NCI-H748 (cell line): Measurements from ENCODE around the gene MAGI1.
A peak's percentile ranks its signal among the peaks of the same experiment; 100 is the strongest.
"Not testable (repeated sequence)": the region's sequence is repeated elsewhere in the genome, so short reads cannot be mapped to it uniquely, and the experiment has no call there.

ENCODE experiments used
- DNase-seq: peaks from one replicate; lab custom pipeline; 2025; ENCODE audit not compliant: unreplicated experiment; lab: John Stamatoyannopoulos, UW

Gene MAGI1

DNA sequence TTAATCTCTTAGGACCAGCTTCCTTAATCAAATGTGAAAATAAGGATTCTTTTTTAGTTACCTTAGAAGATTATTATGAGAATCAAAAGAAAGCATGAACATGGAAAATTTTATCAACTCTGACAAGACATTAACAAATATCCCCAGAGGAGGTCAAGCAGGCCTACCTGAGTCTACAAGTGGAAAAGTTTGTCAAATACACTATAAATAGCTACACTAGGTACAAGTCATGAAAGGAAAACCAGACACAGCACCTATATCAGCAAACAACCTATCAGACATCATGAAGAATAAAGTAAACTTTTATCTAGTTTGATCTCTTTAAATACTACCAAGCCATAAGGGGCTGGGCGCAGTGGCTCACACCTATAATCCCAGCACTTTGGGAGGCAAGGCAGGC is 126.1 kb downstream of the MAGI1 start:
- DNase-seq = no peak

GRCh38 chr3:65908588-65908987 is 130.1 kb downstream of the MAGI1 start:
- no peak for DNase-seq

DNA sequence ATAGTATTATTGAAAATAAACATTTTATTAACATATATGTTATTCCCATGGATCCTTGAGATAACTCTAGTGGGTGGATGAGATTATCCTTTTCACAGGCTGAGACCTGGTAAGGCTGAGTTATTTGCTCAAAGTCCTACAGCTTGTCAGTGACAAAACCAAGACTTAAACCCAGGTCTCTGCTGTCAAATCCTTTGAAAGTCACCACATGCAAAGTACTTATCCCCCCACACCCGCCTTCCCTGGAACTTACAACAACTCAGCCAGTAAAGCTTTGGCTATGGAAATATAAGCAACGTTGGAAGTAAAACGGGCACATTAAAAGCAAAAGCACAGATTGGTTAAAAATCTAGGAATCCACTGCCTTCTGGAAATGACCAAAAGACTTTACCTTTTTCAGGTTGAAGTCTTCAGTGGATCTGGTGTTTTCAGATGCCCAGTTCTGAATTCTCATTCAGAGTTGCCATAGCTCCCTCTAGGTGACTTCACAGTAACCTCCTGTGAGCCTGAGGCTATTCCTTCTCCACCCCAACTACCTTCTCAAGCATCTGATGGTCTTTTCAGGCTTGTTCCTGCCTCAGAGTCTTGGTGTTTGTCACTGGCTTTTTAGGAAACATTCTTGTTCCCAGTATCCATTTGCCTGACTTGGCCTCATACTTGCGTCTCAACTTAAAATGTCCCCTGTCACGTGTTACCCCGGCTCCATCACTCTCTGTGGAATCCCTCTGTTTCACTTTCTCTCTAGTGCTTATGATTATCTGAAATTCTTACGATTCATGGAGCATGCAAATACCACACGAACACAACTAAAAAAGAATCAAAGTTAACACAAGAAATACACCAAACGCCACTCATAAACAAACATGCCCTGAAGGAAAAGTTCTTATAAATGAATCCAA is 131.2 kb downstream of the MAGI1 start:
- DNase-seq = no peak

GRCh38 chr3:65905771-65906170 is 132.9 kb downstream of the MAGI1 start:
- no peak for DNase-seq

DNA sequence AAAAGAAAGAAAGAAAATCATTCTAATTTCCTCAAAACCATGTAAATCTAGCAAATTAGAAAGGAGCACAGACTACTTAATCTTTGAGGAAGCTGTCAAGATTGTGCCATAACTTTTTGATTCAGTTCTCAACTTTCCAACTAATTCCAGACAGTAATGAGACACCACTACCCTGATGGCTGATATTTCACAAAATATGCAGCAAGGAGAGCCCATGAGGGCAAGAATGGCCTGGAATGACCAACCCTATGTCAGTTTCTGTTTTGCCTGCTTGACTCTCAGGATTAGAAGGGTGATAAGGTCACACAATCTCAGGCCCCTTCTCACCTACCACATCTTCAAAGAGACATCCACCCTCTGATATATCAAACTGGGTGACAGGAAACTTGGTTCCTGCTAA is 134.7 kb downstream of the MAGI1 start:
- no peak for DNase-seq

DNA sequence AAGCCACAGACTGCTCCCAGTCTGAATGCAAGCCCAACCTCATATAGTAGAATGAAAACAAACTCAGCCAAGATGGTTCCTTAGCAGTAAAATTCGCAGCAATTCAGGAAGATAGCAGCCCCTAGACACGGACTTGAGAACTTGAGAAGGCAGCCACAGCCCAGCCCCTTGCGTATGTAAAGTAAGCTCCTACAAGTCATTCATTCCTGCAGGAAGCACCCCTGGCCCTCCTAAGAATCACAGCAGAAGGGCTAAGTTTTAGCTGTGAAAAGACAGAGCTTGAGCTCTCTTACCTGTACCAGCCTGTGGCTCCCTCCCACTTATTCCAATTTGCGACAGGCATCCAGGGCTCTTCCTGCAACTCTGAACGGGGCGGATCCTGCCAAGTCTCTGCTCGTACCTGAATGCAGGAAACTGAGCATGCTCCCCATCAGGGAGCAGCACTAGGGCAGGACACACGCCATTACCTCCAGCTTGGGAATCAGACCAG is 136.4 kb downstream of the MAGI1 start:
- DNase-seq = no peak

- no peak for DNase-seq
These were observed 137.5 kb downstream of the MAGI1 start for GRCh38 chr3:65901226-65901625.

GRCh38 chr3:65899226-65899625 is 139.5 kb downstream of the MAGI1 start:
- no peak for DNase-seq

GRCh38 chr3:65897766-65898165 is 141.0 kb downstream of the MAGI1 start:
- DNase-seq = no peak

DNA sequence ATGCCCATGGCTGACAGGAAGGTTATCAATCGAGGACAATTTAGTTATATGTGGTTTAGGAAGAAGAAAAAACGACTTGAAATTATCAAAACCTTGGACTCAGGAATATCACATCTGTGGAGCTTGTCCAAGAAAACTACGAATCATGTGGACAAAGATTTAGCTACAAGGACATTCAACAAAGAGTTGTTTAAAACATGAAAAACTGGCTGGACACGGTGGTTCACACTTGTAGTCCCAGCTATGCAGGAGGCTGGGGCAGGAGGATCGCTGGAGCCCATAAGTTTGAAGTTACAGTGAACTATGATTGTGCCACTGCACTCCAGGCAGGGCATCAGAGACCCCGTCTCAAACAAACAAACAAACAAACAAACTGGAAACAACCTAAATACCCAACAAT is 142.4 kb downstream of the MAGI1 start:
- DNase-seq = no peak

DNA sequence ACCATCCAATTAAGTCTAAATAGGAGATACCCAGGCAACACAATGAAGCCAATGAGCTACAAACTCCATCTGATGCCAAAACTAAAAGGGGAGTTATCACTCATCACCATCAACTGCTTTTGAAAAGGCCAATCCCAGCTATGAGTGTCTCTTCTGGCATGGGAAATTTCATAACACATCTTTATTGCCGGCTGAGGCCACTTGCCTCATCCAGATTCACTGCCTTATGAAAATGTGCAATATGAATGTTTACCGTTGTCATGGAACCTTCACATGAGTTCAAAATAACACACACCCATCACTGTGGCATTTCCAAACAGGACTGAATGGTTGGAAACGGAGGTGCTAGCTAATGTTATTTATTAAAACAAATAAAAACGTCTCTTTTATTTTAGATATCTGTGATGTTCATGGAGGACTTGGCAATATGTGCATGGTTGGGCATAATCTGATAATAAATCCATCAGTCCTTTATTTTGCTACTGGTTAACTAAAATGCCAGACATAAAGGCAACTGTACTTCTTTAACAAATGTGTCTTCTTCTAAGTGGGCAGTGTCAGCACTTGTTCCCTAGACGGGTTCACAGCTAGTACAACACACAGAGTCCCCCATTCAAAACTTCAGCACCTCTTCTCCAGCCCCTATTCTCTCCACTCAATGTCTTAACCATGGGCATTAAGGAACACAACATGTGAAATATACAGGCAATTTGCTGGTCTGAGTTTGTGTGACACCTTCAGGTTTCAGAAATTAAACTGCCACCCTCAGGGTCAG is 143.9 kb downstream of the MAGI1 start:
- peak; percentile 5 for DNase-seq

- no peak for DNase-seq
These were observed 144.6 kb downstream of the MAGI1 start for GRCh38 chr3:65894126-65894525.

DNA sequence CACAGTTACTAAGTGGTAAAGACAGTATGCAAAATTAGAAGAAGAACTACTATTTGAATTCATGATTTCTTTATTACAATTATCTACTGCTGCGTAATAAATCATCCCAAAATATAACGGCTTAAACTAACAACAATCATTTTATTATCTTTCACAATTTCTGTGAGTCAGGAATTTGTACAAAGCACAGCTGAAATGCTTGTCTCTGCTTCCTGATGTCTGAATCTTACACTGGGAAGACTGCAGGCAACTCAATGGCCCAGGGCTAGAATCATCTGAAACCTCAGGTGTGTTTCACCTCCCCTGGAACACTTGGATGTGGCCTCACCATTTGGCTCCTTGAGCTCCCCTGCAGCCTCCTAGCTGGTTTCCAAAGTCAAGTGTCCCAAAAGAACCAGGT is 145.1 kb downstream of the MAGI1 start:
- no peak for DNase-seq

DNA sequence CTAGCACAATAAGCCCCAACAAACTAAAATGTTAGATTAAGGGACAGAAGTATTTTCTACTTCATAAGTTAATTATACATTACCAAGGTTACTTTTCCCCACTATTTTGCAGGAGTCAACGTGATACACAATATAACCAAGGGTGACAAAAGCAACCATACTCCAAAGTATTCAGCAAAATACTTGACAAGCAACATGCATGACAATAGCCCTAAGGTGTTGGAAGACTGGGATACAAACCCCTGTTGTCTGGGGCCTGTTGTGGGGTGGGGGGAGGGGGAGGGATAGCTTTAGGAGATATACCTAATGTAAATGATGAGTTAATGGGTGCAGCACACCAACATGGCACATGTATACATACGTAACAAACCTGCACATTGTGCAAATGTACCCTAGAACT is 147.2 kb downstream of the MAGI1 start:
- DNase-seq = not testable (repeated sequence)

GRCh38 chr3:65890328-65890727 is 148.4 kb downstream of the MAGI1 start:
- DNase-seq = no peak

DNA sequence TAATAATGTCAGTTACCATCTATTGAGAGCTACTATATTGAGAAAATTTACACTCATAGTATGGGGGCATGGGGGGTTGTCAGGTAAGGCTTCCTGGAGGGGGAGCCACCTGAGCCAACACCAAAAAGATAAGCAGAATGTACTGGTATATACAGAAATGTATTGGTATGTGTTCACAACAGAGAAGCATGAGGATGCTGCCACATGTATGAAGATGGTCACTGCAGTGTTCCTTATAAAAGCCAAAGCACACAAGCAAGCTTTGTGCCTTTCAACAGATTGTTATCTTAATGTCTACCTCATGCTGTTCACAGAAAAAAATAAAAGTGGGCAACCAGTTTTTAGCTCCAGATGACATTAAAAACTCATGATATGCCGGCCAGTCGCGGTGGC is 149.0 kb downstream of the MAGI1 start:
- DNase-seq = no peak

DNA sequence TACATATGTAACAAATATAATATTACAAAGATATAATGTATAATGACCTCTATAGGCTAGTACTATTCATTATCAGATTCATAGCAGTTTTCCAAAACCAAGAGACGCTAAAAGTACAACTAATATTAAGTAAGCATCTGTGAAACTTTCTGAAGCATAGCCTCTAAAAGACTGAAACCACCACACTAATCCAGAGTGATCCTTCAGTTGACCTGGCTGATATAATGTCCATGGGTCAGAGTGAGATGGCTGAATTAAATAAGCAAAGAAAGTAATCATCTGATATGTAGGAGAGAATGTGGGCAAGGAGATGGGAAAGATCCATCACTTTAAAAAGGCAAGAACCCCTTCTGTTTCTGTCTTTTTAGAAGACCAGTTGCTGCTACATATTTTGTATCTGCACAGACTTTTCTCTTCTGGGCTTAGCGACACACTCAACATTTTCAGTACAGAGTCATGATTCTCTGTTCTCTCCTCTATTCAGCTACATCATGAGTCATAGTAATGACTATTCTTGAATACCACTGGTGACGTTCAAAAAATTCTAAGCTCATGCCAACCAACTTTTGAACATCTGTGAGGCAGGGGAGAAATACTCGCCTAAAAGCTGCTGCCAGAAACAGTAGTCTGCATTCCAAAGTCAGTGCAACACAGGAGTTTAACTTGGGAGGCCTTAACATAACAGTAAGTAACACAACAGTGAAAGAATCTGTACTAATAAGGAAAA is 149.6 kb downstream of the MAGI1 start:
- no peak for DNase-seq

- DNase-seq = no peak
These were observed 150.5 kb downstream of the MAGI1 start for GRCh38 chr3:65888196-65888595.

DNA sequence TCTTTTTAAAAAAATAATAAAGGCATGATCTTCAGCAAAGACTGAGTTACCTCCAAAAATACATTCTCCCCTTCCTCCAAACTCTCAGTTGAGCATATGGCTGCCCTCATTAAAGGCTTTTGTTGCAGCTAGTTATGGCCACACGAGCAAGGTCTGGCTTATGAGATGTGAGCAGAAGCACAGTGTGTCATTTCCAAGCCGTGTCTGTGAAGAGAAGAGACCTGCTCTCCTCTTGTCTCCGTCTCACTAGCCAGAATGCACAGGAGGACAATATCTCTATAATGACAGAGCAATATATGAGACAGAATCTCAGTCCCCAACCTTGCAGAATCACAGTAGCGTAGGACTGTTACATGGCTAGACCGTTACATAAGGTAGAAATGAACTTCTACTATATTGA is 152.3 kb downstream of the MAGI1 start:
- no peak for DNase-seq

- DNase-seq = peak; percentile 30
These were observed 154.6 kb downstream of the MAGI1 start for GRCh38 chr3:65884071-65884470.

DNA sequence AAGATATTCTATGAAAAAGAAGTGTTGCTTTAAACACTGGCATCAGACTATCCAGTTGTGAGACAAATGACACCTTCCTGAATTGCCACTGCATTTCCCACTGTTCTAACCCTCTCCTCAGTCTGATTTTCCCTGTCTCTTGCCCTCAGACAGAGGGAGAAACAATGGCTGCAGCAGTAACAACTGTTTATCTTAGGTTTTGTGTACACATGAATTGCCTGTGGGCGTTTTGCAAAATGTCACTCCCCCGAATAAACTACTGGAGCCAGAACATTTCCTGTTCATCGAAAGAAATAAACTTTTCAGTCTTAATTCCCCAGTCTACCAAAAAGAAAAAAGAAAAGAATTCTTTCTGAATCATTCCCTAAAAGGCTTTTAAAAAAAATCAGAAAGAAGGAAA is 155.1 kb downstream of the MAGI1 start:
- DNase-seq = peak; percentile 84
